Fibroblast of lung (primary cell): ENCODE results near the gene PPP6R3. TPM values are rescaled to one million over a fixed set of nuclear protein-coding genes. Genes with fewer than 3 reads are reported as not detected.

Source experiments
- DNase-seq, 2 donors: peaks; one replicate each; pipeline versions ENCODE4 v3.0.0 to v3.0.0-alpha.2; 2010; ENCODE audit warnings: low read depth in 2 of 2
- H2AFZ ChIP-seq: 2 replicates; pipeline ENCODE4 v1.5.1; 2012; ENCODE audit warnings: low read length, control low read depth, inconsistent platforms
- H3K27ac ChIP-seq: 2 replicates; pipeline ENCODE4 v1.5.1; 2011; ENCODE audit warnings: low read length, control low read depth; ENCODE audit not compliant: insufficient read depth
- H3K27me3 ChIP-seq: 2 replicates; pipeline ENCODE4 v1.5.1; 2011; ENCODE audit warnings: mild to moderate bottlenecking, low read length; ENCODE audit not compliant: control insufficient read depth, insufficient read depth
- H3K36me3 ChIP-seq: 2 replicates; pipeline ENCODE4 v1.5.1; 2011; ENCODE audit warnings: low read length; ENCODE audit not compliant: control insufficient read depth, insufficient read depth
- H3K4me1 ChIP-seq: 2 replicates; pipeline ENCODE4 v1.5.1; 2011; ENCODE audit warnings: low read length; ENCODE audit not compliant: control insufficient read depth, insufficient read depth; ENCODE audit errors: extremely low read depth
- H3K4me2 ChIP-seq: 2 replicates; pipeline ENCODE4 v1.5.1; 2011; ENCODE audit warnings: low read length, control low read depth; ENCODE audit not compliant: insufficient read depth; ENCODE audit errors: extremely low read depth
- H3K4me3 ChIP-seq, 4 experiments: fragments of 200-600 bp in 1 of 4; sonication (generic) in 1 of 4; replicated peaks in 1 of 4; 2 replicates each; pipeline ENCODE4 v1.5.1; 2011 to 2016; ENCODE audit warnings: low read length in 4 of 4, low read depth in 3 of 4, mild to moderate bottlenecking in 3 of 4, control low read depth in 2 of 4, inconsistent platforms in 1 of 4, mixed read lengths in 1 of 4; ENCODE audit not compliant: insufficient read depth in 1 of 4; ENCODE audit errors: control extremely low read depth in 1 of 4
- H3K79me2 ChIP-seq: 2 replicates; pipeline ENCODE4 v1.5.1; 2012; ENCODE audit warnings: mild to moderate bottlenecking, low read length, inconsistent platforms; ENCODE audit not compliant: control insufficient read depth, insufficient read depth
- H3K9ac ChIP-seq: 2 replicates; pipeline ENCODE4 v1.5.1; 2011; ENCODE audit warnings: mild to moderate bottlenecking, low read length, control low read depth; ENCODE audit not compliant: insufficient read depth
- H3K9me3 ChIP-seq: 2 replicates; pipeline ENCODE4 v1.5.1; 2012; ENCODE audit warnings: low read depth, low read length; ENCODE audit not compliant: control insufficient read depth, insufficient read depth
- H4K20me1 ChIP-seq: 2 replicates; pipeline ENCODE4 v1.5.1; 2011; ENCODE audit warnings: low read length; ENCODE audit not compliant: control insufficient read depth, insufficient read depth; ENCODE audit errors: extremely low read depth
- EZH2 ChIP-seq: IDR thresholded peaks from 2 replicates; pipeline ENCODE4 v1.5.1; 2012; ENCODE audit warnings: low read length, control low read depth, mild to moderate bottlenecking; ENCODE audit errors: missing control alignments
- polyA plus RNA-seq, 2 donors: library from polyadenylated mRNA; depleted of rRNA in 1 of 2; stranded (reverse) in 1 of 2; unstranded in 1 of 2; fragments of >200 nt; gene quantifications; 2 replicates each; pipeline ENCODE4 v1.2.1, GENCODE V29; 2011 to 2012; ENCODE audit warnings: missing spikeins in 1 of 2
- total RNA-seq: library from RNA; depleted of rRNA; stranded (reverse); fragments of >200 nt; gene quantifications from 2 replicates; pipeline ENCODE4 v1.2.1, GENCODE V29; 2014
- TF ChIP-seq, protein P1 (sequence below), 2 donors: IDR thresholded peaks in 1 of 2; conservative IDR thresholded peaks in 1 of 2; 1 replicate in 1 of 2; 2 replicates in 1 of 2; pipeline ENCODE4 v1.5.1; 2011 to 2012; ENCODE audit warnings: low read length in 2 of 2, control low read depth in 1 of 2, inconsistent platforms in 1 of 2, low read depth in 1 of 2, mild to moderate bottlenecking in 1 of 2

The PPP6R3 gene
- total and polyA plus RNA-seq, 2 donors (not counting 1 experiment from before 2014, with no cell fraction given), result 44.2 to 120 TPM

DNA sequence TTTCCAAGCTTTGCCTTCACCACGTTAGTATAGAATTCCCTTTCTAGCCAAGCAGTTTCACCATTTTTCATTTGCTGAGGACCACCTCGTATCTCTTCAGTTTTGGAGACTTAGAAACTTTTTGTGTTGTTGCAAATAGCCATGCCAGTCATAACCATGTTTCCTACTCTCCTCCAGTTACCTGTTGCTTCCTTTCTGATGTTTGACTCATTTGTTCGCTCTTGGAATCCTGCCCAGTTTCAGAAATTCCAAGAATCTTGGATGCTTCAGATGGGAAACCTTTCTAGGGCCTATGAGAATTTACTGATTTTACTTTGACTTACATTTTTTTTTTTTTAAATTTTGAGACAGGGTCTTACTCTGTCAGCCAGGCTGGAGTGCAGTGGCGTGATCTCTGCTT lies 65.4 kb downstream of the PPP6R3 start:
- Histone ChIP-seq H4K20me1 (peaks cover 1% of the 10 kb centered on the region), H3K9ac (no peak overlapping the region), H3K79me2 (peaks cover 23% of the 10 kb centered on the region), H3K9me3 (no peaks in the 10 kb centered on the region), H3K4me2 (no peak overlapping the region), H3K27me3 (no peaks in the 10 kb centered on the region), H3K4me3 (no peak overlapping the region), H2AFZ (no peak overlapping the region), H3K4me1 (no peaks in the 10 kb centered on the region), H3K27ac (no peak overlapping the region), H3K36me3 (peaks cover 3% of the 10 kb centered on the region)
- peak in 1 of 2 donors; percentile 72 for DNase-seq
- TF ChIP-seq, protein P1, sequence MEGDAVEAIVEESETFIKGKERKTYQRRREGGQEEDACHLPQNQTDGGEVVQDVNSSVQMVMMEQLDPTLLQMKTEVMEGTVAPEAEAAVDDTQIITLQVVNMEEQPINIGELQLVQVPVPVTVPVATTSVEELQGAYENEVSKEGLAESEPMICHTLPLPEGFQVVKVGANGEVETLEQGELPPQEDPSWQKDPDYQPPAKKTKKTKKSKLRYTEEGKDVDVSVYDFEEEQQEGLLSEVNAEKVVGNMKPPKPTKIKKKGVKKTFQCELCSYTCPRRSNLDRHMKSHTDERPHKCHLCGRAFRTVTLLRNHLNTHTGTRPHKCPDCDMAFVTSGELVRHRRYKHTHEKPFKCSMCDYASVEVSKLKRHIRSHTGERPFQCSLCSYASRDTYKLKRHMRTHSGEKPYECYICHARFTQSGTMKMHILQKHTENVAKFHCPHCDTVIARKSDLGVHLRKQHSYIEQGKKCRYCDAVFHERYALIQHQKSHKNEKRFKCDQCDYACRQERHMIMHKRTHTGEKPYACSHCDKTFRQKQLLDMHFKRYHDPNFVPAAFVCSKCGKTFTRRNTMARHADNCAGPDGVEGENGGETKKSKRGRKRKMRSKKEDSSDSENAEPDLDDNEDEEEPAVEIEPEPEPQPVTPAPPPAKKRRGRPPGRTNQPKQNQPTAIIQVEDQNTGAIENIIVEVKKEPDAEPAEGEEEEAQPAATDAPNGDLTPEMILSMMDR (conservative IDR thresholded peaks at IDR 0.05 in 1 of 2, IDR thresholded peaks at IDR 0.05 in 1 of 2; ENCODE audit: low read depth in 1 of 2, low read length in 2 of 2), result no peak
- no peak for TF ChIP-seq EZH2

DNA sequence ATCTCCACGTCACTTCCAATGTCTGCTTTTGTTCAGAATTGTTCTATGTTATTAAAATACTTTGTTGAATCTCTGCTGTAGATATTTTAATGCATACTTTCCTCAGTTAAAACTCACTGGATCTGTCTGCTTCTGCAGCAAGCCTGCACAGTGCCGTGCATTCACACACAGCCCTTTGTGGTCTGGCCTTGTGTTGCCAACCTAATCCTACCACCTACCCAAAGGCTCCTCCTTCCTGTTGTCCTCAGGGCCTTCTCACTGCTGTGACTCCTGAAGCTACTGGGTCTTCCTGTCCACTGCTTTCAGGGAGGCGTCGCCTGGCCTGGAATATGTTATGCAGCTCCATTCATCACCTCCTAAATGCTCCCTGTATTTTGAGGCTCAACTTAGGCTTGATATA lies 67.0 kb downstream of the PPP6R3 start:
- DNase-seq, result no peak
- H3K9me3 ChIP-seq, result no peaks in the 10 kb centered on the region
- H3K9ac ChIP-seq, result no peak overlapping the region
- H3K27me3 ChIP-seq, result no peaks in the 10 kb centered on the region
- no peak overlapping the region for H3K4me2 ChIP-seq
- no peak overlapping the region for H3K4me3 ChIP-seq
- H3K4me1 ChIP-seq, result no peaks in the 10 kb centered on the region
- H3K36me3 ChIP-seq, result peaks cover 3% of the 10 kb centered on the region
- H2AFZ ChIP-seq, result no peak overlapping the region
- H4K20me1 ChIP-seq, result peaks cover 1% of the 10 kb centered on the region
- H3K79me2 ChIP-seq, result peaks cover 35% of the 10 kb centered on the region
- TF ChIP-seq EZH2, result no peak
- TF ChIP-seq, protein P1 (conservative IDR thresholded peaks at IDR 0.05 in 1 of 2, IDR thresholded peaks at IDR 0.05 in 1 of 2; ENCODE audit: low read depth in 1 of 2, low read length in 2 of 2), result no peak
- H3K27ac ChIP-seq, result no peak overlapping the region

DNA sequence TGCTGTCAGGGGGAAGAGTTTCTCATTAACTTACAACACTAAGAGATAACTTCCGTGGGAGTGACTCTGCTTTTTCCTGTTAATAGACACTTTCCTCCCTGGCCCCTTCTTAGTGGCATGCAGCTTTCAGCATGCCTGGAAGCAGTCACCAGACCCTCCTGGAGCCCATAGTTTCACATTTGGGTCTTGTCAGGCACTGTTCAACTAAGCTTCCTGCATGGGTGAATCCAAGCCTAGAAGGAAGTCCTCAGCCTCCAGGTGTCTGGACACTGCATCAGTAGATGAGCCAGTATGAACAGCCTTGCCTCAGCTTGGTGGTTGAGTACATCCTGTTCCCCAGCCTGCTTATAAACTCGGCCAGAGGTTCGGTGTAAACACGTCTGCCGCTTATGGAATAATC lies 68.1 kb downstream of the PPP6R3 start:
- Histone ChIP-seq H3K27me3 (no peaks in the 10 kb centered on the region), H3K4me3 (no peak overlapping the region), H3K9me3 (no peaks in the 10 kb centered on the region), H3K4me1 (no peaks in the 10 kb centered on the region), H3K36me3 (peaks cover 2% of the 10 kb centered on the region), H3K79me2 (peaks cover 39% of the 10 kb centered on the region), H3K9ac (no peak overlapping the region), H3K27ac (no peak overlapping the region), H4K20me1 (peaks cover 1% of the 10 kb centered on the region), H3K4me2 (no peak overlapping the region), H2AFZ (no peak overlapping the region)
- TF ChIP-seq EZH2, result no peak
- TF ChIP-seq, protein P1 (conservative IDR thresholded peaks at IDR 0.05 in 1 of 2, IDR thresholded peaks at IDR 0.05 in 1 of 2; ENCODE audit: low read depth in 1 of 2, low read length in 2 of 2), result no peak
- DNase-seq, result no peak
